ENCODE data around the gene TBCEL. TPM values are rescaled to one million over a fixed set of nuclear protein-coding genes. Genes with fewer than 3 reads are reported as not detected.
A peak's percentile ranks its signal among the peaks of the same experiment; 100 is the strongest.

TBCEL gene
- total and polyA plus RNA-seq, 4 donors: 6.7 to 41.3 (median 17.4) TPM

DNA sequence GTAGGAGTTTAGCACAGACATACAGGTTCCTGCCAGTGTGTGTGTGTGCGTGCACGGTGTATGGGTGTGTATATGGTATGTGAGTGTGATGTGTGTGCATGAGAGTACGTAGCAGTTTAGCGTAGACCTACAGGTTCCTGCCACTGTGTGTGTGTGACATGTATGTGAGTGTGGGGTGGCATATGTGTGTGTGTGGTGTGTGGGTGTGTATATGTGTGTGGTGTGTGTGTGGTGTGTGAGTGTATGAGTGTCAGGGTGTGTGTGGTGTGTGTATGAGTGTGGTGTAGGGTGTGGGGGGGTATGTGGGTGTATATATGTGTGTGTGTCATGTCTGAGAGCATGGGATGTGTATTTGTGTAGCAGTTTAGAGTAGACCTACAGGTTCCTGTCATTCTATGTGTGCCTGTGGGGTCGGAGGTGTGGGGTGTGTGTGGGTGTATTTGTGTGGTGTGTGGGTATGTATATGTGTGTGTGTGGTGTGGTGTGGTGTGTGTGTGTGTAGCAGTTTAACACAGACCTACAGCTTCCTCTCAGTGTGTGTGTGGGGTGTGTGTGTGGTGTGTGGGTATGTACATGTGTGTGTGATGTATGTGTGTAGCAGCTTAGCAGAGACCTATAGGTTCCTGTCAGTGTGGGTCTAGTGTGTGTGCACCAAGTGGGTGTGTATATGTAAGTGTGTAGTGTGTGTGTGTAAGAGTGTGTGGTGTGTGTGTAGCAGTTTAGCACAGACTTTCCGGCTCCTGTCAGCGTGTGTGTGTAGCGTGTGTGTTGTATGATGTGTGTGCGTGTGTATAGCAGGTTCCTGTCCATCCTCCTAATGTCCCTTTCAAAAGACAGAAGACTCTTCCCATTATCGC is 31.8 kb upstream of the TBCEL start:
- 97% methylated on average over 10 of the region's 10 CpGs for WGBS
- TF ChIP-seq ATF3 (IDR thresholded peaks at IDR 0.05): no peak
- no peak for TF ChIP-seq RXRA (IDR thresholded peaks at IDR 0.05)
- TF ChIP-seq FOXA2 (IDR thresholded peaks at IDR 0.05): no peak
- TF ChIP-seq NR2F2 (IDR thresholded peaks at IDR 0.05): no peak
- TF ChIP-seq TAF1 (conservative IDR thresholded peaks at IDR 0.05): no peak
- TF ChIP-seq SP1 (IDR thresholded peaks at IDR 0.05): no peak
- TF ChIP-seq GABPA (IDR thresholded peaks at IDR 0.05 in 1 of 2, conservative IDR thresholded peaks at IDR 0.05 in 1 of 2): no peak
- TF ChIP-seq EGR1 (IDR thresholded peaks at IDR 0.05; ENCODE audit: low read depth in 2 of 2): no peak
- TF ChIP-seq YY1 (IDR thresholded peaks at IDR 0.05): no peak
- no peak for TF ChIP-seq HNF4G (IDR thresholded peaks at IDR 0.05)
- TF ChIP-seq FOXA1 (IDR thresholded peaks at IDR 0.05): no peak
- TF ChIP-seq, protein P1, sequence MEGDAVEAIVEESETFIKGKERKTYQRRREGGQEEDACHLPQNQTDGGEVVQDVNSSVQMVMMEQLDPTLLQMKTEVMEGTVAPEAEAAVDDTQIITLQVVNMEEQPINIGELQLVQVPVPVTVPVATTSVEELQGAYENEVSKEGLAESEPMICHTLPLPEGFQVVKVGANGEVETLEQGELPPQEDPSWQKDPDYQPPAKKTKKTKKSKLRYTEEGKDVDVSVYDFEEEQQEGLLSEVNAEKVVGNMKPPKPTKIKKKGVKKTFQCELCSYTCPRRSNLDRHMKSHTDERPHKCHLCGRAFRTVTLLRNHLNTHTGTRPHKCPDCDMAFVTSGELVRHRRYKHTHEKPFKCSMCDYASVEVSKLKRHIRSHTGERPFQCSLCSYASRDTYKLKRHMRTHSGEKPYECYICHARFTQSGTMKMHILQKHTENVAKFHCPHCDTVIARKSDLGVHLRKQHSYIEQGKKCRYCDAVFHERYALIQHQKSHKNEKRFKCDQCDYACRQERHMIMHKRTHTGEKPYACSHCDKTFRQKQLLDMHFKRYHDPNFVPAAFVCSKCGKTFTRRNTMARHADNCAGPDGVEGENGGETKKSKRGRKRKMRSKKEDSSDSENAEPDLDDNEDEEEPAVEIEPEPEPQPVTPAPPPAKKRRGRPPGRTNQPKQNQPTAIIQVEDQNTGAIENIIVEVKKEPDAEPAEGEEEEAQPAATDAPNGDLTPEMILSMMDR (IDR thresholded peaks at IDR 0.05; ENCODE audit: low read depth, low read length, missing input control): no peak
- H3K27me3 ChIP-seq (ENCODE audit: control insufficient read depth in 4 of 4, insufficient read depth in 4 of 4, low read length in 3 of 4): no peaks in the 10 kb centered on the region
- no peak for DNase-seq (ENCODE audit: low spot score)
- no peak overlapping the region for H3K27ac ChIP-seq (ENCODE audit: low read depth in 1 of 2, low read length in 2 of 2)
- H3K4me3 ChIP-seq (ENCODE audit: low read depth in 1 of 3, low read length in 3 of 3): no peak overlapping the region
- no peaks in the 10 kb centered on the region for H3K4me1 ChIP-seq (ENCODE audit: control insufficient read depth in 4 of 4, insufficient read depth in 4 of 4, low read length in 3 of 4)
- H3K36me3 ChIP-seq (ENCODE audit: control insufficient read depth in 4 of 4, insufficient read depth in 3 of 4, low read depth in 1 of 4, low read length in 3 of 4): no peaks in the 10 kb centered on the region
- H3K9me3 ChIP-seq (ENCODE audit: control insufficient read depth in 4 of 4, low read length in 3 of 4): no peaks in the 10 kb centered on the region
- H3K9ac ChIP-seq (ENCODE audit: low read depth in 1 of 2, low read length in 2 of 2): no peak overlapping the region

DNA sequence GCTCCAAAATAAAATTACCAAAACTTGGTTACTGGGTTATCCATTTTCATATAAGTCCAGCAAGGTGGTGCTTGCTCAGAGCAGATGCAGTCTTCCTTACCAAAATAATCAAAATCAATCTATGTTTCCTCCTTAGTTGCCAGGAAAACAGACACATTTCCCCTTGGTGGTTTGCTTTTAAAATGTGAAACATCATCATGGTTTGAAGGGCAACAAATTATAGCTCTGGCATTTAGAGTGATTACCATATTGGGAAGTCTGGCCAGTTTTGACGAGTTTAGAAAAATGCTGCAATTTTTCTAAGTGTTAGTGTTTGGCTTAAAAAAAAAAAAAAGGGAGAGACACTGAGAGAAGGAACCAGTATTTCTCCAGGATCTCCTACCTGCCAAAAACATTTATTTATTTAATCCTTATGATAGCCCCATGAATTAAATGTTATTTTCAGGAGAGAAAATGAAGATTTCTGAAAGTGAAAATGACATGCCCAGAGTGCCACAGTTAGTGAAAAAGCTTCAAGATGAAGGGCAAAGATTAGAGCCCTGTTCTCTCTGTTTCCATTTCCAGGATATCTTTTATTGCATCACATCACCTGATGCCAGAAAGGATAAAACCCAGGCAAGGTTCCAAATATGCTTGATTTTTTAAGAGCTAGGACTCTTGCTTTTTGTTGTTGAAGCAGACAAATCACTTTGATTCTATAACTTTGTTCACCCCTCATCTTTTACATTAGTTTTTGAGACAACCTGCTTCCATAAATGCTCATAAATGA is 29.6 kb upstream of the TBCEL start:
- no peaks in the 10 kb centered on the region for H3K9me3 ChIP-seq (ENCODE audit: control insufficient read depth in 4 of 4, low read length in 3 of 4)
- H3K27me3 ChIP-seq (ENCODE audit: control insufficient read depth in 4 of 4, insufficient read depth in 4 of 4, low read length in 3 of 4): no peaks in the 10 kb centered on the region
- H3K27ac ChIP-seq (ENCODE audit: low read depth in 1 of 2, low read length in 2 of 2): no peak overlapping the region
- H3K4me1 ChIP-seq (ENCODE audit: control insufficient read depth in 4 of 4, insufficient read depth in 4 of 4, low read length in 3 of 4): no peaks in the 10 kb centered on the region
- DNase-seq (ENCODE audit: low spot score): no peak
- H3K9ac ChIP-seq (ENCODE audit: low read depth in 1 of 2, low read length in 2 of 2): no peak overlapping the region
- H3K36me3 ChIP-seq (ENCODE audit: control insufficient read depth in 4 of 4, insufficient read depth in 3 of 4, low read depth in 1 of 4, low read length in 3 of 4): no peaks in the 10 kb centered on the region
- WGBS: 57% methylated on average over 1 of the region's 1 CpG
- TF ChIP-seq HNF4G (IDR thresholded peaks at IDR 0.05) (no peak), HNF4A (conservative IDR thresholded peaks at IDR 0.05) (peak; percentile 14 to 27), ATF3 (IDR thresholded peaks at IDR 0.05) (peak; percentile 17), EGR1 (IDR thresholded peaks at IDR 0.05; ENCODE audit: low read depth in 2 of 2) (no peak)
- H3K4me3 ChIP-seq (ENCODE audit: low read depth in 1 of 3, low read length in 3 of 3): no peak overlapping the region

DNA sequence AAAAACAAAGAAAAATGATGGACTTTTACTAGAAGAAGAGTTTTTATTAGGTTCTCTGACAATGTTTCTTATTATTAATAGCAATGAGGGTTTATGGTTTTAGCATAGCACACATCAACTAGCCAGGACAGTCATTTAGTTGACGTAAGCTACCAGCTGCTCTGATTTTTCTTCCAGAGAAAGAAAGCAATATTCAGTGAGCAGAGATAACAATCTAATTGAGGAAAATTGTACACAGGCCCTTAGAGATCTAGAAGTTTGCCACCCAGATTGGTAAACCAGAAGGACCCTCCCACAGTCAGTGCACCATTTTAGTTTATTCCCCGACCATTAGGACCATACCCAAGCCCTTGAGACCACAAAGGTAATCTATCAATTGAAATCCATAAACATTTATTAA is 28.7 kb upstream of the TBCEL start:
- H3K36me3 ChIP-seq (ENCODE audit: control insufficient read depth in 4 of 4, insufficient read depth in 3 of 4, low read depth in 1 of 4, low read length in 3 of 4): no peaks in the 10 kb centered on the region
- no peak for DNase-seq (ENCODE audit: low spot score)
- no peaks in the 10 kb centered on the region for H3K4me1 ChIP-seq (ENCODE audit: control insufficient read depth in 4 of 4, insufficient read depth in 4 of 4, low read length in 3 of 4)
- H3K9ac ChIP-seq (ENCODE audit: low read depth in 1 of 2, low read length in 2 of 2): no peak overlapping the region
- H3K27me3 ChIP-seq (ENCODE audit: control insufficient read depth in 4 of 4, insufficient read depth in 4 of 4, low read length in 3 of 4): no peaks in the 10 kb centered on the region
- TF ChIP-seq ATF3 (IDR thresholded peaks at IDR 0.05) (no peak), GABPA (IDR thresholded peaks at IDR 0.05 in 1 of 2, conservative IDR thresholded peaks at IDR 0.05 in 1 of 2) (no peak), NR2F2 (IDR thresholded peaks at IDR 0.05) (no peak), EGR1 (IDR thresholded peaks at IDR 0.05; ENCODE audit: low read depth in 2 of 2) (no peak), TAF1 (conservative IDR thresholded peaks at IDR 0.05) (no peak), JUND (IDR thresholded peaks at IDR 0.05) (no peak), SP1 (IDR thresholded peaks at IDR 0.05) (no peak), FOXA1 (IDR thresholded peaks at IDR 0.05) (no peak), FOXA2 (IDR thresholded peaks at IDR 0.05) (no peak), ZBTB33 (IDR thresholded peaks at IDR 0.05) (no peak), RXRA (IDR thresholded peaks at IDR 0.05) (no peak)
- TF ChIP-seq, protein P2, sequence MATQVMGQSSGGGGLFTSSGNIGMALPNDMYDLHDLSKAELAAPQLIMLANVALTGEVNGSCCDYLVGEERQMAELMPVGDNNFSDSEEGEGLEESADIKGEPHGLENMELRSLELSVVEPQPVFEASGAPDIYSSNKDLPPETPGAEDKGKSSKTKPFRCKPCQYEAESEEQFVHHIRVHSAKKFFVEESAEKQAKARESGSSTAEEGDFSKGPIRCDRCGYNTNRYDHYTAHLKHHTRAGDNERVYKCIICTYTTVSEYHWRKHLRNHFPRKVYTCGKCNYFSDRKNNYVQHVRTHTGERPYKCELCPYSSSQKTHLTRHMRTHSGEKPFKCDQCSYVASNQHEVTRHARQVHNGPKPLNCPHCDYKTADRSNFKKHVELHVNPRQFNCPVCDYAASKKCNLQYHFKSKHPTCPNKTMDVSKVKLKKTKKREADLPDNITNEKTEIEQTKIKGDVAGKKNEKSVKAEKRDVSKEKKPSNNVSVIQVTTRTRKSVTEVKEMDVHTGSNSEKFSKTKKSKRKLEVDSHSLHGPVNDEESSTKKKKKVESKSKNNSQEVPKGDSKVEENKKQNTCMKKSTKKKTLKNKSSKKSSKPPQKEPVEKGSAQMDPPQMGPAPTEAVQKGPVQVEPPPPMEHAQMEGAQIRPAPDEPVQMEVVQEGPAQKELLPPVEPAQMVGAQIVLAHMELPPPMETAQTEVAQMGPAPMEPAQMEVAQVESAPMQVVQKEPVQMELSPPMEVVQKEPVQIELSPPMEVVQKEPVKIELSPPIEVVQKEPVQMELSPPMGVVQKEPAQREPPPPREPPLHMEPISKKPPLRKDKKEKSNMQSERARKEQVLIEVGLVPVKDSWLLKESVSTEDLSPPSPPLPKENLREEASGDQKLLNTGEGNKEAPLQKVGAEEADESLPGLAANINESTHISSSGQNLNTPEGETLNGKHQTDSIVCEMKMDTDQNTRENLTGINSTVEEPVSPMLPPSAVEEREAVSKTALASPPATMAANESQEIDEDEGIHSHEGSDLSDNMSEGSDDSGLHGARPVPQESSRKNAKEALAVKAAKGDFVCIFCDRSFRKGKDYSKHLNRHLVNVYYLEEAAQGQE (IDR thresholded peaks at IDR 0.05): no peak
- no peak overlapping the region for H3K27ac ChIP-seq (ENCODE audit: low read depth in 1 of 2, low read length in 2 of 2)
- H3K9me3 ChIP-seq (ENCODE audit: control insufficient read depth in 4 of 4, low read length in 3 of 4): no peaks in the 10 kb centered on the region
- 93% methylated on average over 2 of the region's 2 CpGs for WGBS
- H3K4me3 ChIP-seq (ENCODE audit: low read depth in 1 of 3, low read length in 3 of 3): no peak overlapping the region

Measured in liver (tissue), 9 donors.